CD4-positive, alpha-beta T cell (primary cell): ENCODE measurements around the gene FRZB. TPM values are rescaled to one million over a fixed set of nuclear protein-coding genes. Genes with fewer than 3 reads are reported as not detected.

Source experiments
- ATAC-seq: fragments of 200-7000 bp; cut with Tn5 transposase; one replicate; pipeline ENCODE4 v1.10.0; 2022; ENCODE audit warnings: mild to moderate bottlenecking; ENCODE audit not compliant: poor library complexity
- CTCF ChIA-PET: fragments of 350-600 bp; sonication (Branson Sonifier 250); formaldehyde crosslinking; loops from one replicate; lab custom pipeline; 2021; ENCODE audit warnings: antibody characterized with exemption, inconsistent platforms; lab: Charles Lee
- POLR2A ChIA-PET: fragments of 350-600 bp; sonication (Branson Sonifier 250); formaldehyde crosslinking; loops from one replicate; lab custom pipeline; 2021; ENCODE audit warnings: antibody characterized with exemption, inconsistent platforms; lab: Charles Lee
- DNase-seq, 14 experiments: peaks; one replicate each; pipeline ENCODE4 v3.0.0-alpha.2; 2013 to 2020; ENCODE audit warnings: mixed read lengths in 2 of 14
- H3K27ac ChIP-seq, 2 donors: one replicate each; pipeline versions ENCODE4 v1.5.1 to v1.7.0; 2013; ENCODE audit warnings: low read length in 2 of 2, low read depth in 1 of 2, mild to moderate bottlenecking in 1 of 2
- H3K27me3 ChIP-seq, 2 experiments: 1 replicate in 1 of 2; 2 replicates in 1 of 2; pipeline versions ENCODE4 v1.6.1 to v1.7.0; 2013; ENCODE audit warnings: low read length in 2 of 2, control low read depth in 1 of 2, mild to moderate bottlenecking in 1 of 2, moderate library complexity in 1 of 2; ENCODE audit not compliant: insufficient read depth in 2 of 2, control insufficient read depth in 1 of 2
- H3K36me3 ChIP-seq: one replicate; pipeline ENCODE4 v1.6.1; 2013; ENCODE audit warnings: low read length, control low read depth; ENCODE audit not compliant: insufficient read depth
- H3K4me1 ChIP-seq: one replicate; pipeline ENCODE4 v1.6.1; 2013; ENCODE audit warnings: low read length, control low read depth; ENCODE audit not compliant: insufficient read depth
- H3K4me3 ChIP-seq: one replicate; pipeline ENCODE4 v1.5.1; 2013; ENCODE audit warnings: mild to moderate bottlenecking, low read length, moderate library complexity
- H3K9me3 ChIP-seq, 2 experiments: 1 replicate in 1 of 2; 2 replicates in 1 of 2; pipeline versions ENCODE4 v1.6.1 to v1.7.0; 2013; ENCODE audit warnings: low read length in 2 of 2, mild to moderate bottlenecking in 2 of 2, control low read depth in 1 of 2, moderate library complexity in 1 of 2; ENCODE audit not compliant: control insufficient read depth in 1 of 2, insufficient read depth in 1 of 2
- H3K27ac Mint-ChIP-seq: one replicate; pipeline ENCODE4 v1.8.0; 2020; ENCODE audit warnings: mixed read lengths
- H3K27me3 Mint-ChIP-seq: one replicate; pipeline ENCODE4 v1.8.0; 2021; ENCODE audit warnings: mixed read lengths
- H3K36me3 Mint-ChIP-seq: one replicate; pipeline ENCODE4 v1.8.0; 2021; ENCODE audit warnings: low read depth, mixed read lengths
- H3K4me1 Mint-ChIP-seq: one replicate; pipeline ENCODE4 v1.8.0; 2021; ENCODE audit warnings: low read depth, mixed read lengths
- H3K4me3 Mint-ChIP-seq: one replicate; pipeline ENCODE4 v1.8.0; 2020; ENCODE audit warnings: mild to moderate bottlenecking, mixed read lengths
- H3K9me3 Mint-ChIP-seq: one replicate; pipeline ENCODE4 v1.8.0; 2020; ENCODE audit warnings: mixed read lengths
- intact Hi-C, 2 experiments: fragments of 100-400 bp; cut with DNase I in 1 of 2; cut with micrococcal nuclease in 1 of 2; formaldehyde crosslinking; loops; one replicate each; pipeline versions ENCODE4 v1.15.1 to v1.9.0; 2023 to 2025; cut with DNase I, micrococcal nuclease
- total RNA-seq, 174 experiments: library from RNA in 2 of 174; stranded (reverse) in 2 of 174; gene quantifications; one replicate each; pipeline ENCODE4 v1.2.3 and lab custom pipeline; 2021 to 2026
- TF ChIP-seq, protein P1 (sequence below): fragments of 200-600 bp; IDR thresholded peaks from one replicate; pipeline ENCODE4 v1.8.0; 2022; ENCODE audit warnings: antibody characterized with exemption, mild to moderate bottlenecking

The FRZB gene
- total RNA-seq, 2 experiments from 2014 or later = not detected

GRCh38 chr2:182827182-182827879, 39.1 kb downstream of the FRZB start:
- no peaks in the 10 kb centered on the region for H3K36me3 Mint-ChIP-seq
- Histone ChIP-seq H3K9me3 (no peaks in the 10 kb centered on the region), H3K36me3 (no peaks in the 10 kb centered on the region), H3K4me3 (no peak overlapping the region), H3K27me3 (peaks cover 0 to 10% of the 10 kb centered on the region in 2 experiments), H3K27ac (no peak overlapping the region), H3K4me1 (no peaks in the 10 kb centered on the region)
- no peak overlapping the region for H3K27ac Mint-ChIP-seq
- no peak overlapping the region for H3K4me3 Mint-ChIP-seq
- H3K4me1 Mint-ChIP-seq = no peaks in the 10 kb centered on the region
- peaks cover 22% of the 10 kb centered on the region for H3K27me3 Mint-ChIP-seq
- ChIA-PET CTCF (no interaction called here), POLR2A (no interaction called here)
- DNase-seq = no peak
- intact Hi-C loops = no loop called here
- TF ChIP-seq, protein P1, sequence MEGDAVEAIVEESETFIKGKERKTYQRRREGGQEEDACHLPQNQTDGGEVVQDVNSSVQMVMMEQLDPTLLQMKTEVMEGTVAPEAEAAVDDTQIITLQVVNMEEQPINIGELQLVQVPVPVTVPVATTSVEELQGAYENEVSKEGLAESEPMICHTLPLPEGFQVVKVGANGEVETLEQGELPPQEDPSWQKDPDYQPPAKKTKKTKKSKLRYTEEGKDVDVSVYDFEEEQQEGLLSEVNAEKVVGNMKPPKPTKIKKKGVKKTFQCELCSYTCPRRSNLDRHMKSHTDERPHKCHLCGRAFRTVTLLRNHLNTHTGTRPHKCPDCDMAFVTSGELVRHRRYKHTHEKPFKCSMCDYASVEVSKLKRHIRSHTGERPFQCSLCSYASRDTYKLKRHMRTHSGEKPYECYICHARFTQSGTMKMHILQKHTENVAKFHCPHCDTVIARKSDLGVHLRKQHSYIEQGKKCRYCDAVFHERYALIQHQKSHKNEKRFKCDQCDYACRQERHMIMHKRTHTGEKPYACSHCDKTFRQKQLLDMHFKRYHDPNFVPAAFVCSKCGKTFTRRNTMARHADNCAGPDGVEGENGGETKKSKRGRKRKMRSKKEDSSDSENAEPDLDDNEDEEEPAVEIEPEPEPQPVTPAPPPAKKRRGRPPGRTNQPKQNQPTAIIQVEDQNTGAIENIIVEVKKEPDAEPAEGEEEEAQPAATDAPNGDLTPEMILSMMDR = no peak
- no peaks in the 10 kb centered on the region for H3K9me3 Mint-ChIP-seq
- no peak for ATAC-seq

DNA sequence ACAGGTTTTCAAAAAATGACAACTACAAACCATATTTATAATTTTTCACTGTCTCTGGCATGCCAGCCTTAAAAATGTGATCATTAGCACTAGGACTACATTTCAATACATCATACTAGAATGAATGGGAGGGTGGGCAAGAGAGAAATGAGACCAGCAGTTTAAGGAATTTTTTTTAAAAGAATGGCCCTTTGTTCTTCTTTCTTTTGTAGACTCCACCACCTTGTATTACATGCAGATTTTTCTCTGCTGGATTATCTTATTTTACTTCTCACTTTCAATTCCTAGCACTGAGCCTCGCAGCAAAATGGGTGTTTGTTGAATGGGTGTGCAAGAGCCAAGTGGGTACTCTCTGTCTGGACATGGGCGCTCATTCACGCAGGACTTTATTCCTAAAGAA, 39.9 kb downstream of the FRZB start:
- no peak for DNase-seq
- Histone ChIP-seq H3K4me3 (no peak overlapping the region), H3K9me3 (no peaks in the 10 kb centered on the region), H3K27me3 (peaks cover 0 to 3% of the 10 kb centered on the region in 2 experiments), H3K27ac (no peak overlapping the region), H3K36me3 (no peaks in the 10 kb centered on the region), H3K4me1 (no peaks in the 10 kb centered on the region)
- intact Hi-C loops = no loop called here
- Mint-ChIP-seq H3K27ac (no peak overlapping the region), H3K4me3 (no peak overlapping the region), H3K9me3 (no peaks in the 10 kb centered on the region), H3K4me1 (no peaks in the 10 kb centered on the region), H3K27me3 (peaks cover 16% of the 10 kb centered on the region), H3K36me3 (no peaks in the 10 kb centered on the region)
- ChIA-PET POLR2A (no interaction called here), CTCF (no interaction called here)
- ATAC-seq = no peak
- TF ChIP-seq, protein P1 = no peak

GRCh38 chr2:182826064-182826463, 40.4 kb downstream of the FRZB start:
- Histone ChIP-seq H3K27me3 (peaks cover 0 to 3% of the 10 kb centered on the region in 2 experiments), H3K4me3 (no peak overlapping the region), H3K9me3 (no peaks in the 10 kb centered on the region), H3K36me3 (no peaks in the 10 kb centered on the region), H3K27ac (no peak overlapping the region), H3K4me1 (no peaks in the 10 kb centered on the region)
- H3K36me3 Mint-ChIP-seq = no peaks in the 10 kb centered on the region
- H3K4me1 Mint-ChIP-seq = no peaks in the 10 kb centered on the region
- CTCF ChIA-PET = interaction anchor here (0.6 kb wide), 1 partner anchor 19 kb away, joined by 3 read pairs; no protein-coding TSS in a partner anchor
- no peak overlapping the region for H3K4me3 Mint-ChIP-seq
- DNase-seq = no peak
- POLR2A ChIA-PET = no interaction called here
- no peaks in the 10 kb centered on the region for H3K9me3 Mint-ChIP-seq
- H3K27ac Mint-ChIP-seq = no peak overlapping the region
- intact Hi-C loops = no loop called here
- peaks cover 19% of the 10 kb centered on the region for H3K27me3 Mint-ChIP-seq
- TF ChIP-seq, protein P1 = no peak
- ATAC-seq = no peak
